ENCODE data around the gene TMC1. TPM values are rescaled to one million over a fixed set of nuclear protein-coding genes. Genes with fewer than 3 reads are reported as not detected.

TMC1 gene
- total and polyA plus RNA-seq, 2 of the 8 experiments (the other 6 are each of a cell fraction or from before 2014, with no cell fraction given), result 0.95 to 0.98 TPM

DNA sequence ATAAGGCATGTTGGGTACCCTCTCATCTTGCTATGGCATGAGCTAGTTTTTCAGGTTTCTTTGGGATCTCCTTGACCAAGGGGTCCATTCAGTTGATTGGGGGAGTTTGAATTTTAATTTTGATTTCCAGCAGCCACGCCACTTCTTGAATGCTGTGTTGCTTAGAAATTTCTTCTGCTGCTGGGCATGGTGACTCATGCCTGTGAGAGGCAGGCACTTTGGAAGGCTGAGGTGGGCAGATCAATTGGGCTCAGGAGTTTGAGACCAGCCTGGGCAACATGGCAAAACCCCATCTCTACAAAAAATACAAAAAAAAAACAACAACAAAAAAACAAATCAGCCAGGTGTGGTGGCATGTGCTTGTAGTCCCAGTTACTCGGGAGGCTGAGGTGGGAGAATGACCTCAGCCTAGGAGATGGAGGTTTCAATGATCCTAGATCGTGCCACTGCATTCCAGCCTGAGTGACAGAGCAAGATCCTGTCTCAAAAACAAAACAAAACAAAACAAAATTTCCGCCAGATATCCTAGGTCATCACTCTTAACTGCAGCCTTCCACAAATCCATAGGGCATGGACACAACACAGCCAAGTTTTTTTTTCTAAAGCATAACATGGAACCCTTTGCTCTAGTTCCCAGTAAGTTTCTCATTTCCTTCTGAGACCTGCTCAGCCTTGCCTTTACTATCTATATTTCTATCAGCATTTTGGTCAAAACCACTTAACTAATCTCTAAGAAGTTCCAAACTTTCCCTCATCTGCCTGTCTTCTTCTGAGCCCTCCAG is 17.7 kb downstream of the TMC1 start (continued):
- TF ChIP-seq CHD7 (IDR thresholded peaks at IDR 0.05; ENCODE audit: insufficient replicate concordance, low read length) (no peak), JUND (IDR thresholded peaks at IDR 0.05; ENCODE audit: low read length) (no peak), RXRA (IDR thresholded peaks at IDR 0.05; ENCODE audit: insufficient read depth, low read depth, low read length) (no peak), ZNF274 (IDR thresholded peaks at IDR 0.05; ENCODE audit: borderline replicate concordance, extremely low read depth, low read length) (no peak), SRF (IDR thresholded peaks at IDR 0.05; ENCODE audit: low read depth, low read length) (no peak), SAP30 (IDR thresholded peaks at IDR 0.05; ENCODE audit: insufficient read depth, insufficient replicate concordance, low read length) (no peak)

Data from H1 (cell line).